ENCODE measurements around the gene E2F3.

GRCh38 chr6:20444786-20445271, 43.1 kb downstream of the E2F3 start:
- TF ChIP-seq CTCF (IDR thresholded peaks at IDR 0.05) (no peak), CREB1 (CRISPR knock-in tag; IDR thresholded peaks at IDR 0.05) (no peak), HMGXB4 (CRISPR knock-in tag; IDR thresholded peaks at IDR 0.05) (no peak), MYBL2 (CRISPR knock-in tag; IDR thresholded peaks at IDR 0.05) (no peak), JUN (CRISPR knock-in tag; IDR thresholded peaks at IDR 0.05) (no peak), USF1 (CRISPR knock-in tag; IDR thresholded peaks at IDR 0.05) (no peak)

All from WTC11 (cell line).